Kidney (tissue), 14 donors: ENCODE data around the gene STIM1. TPM values are rescaled to one million over a fixed set of nuclear protein-coding genes. Genes with fewer than 3 reads are reported as not detected.

Source experiments
- DNase-seq, 5 donors: peaks; one replicate each; pipeline ENCODE4 v3.0.0-alpha.2; 2013 to 2020
- FAIRE-seq: peaks from 2 replicates; lab custom pipeline; 2012; peaks lifted over from hg19 to GRCh38; lab: Jason Lieb, UNC
- H3K27ac ChIP-seq, 2 donors: one replicate each; pipeline ENCODE4 v1.7.0; 2013; ENCODE audit warnings: low read depth in 2 of 2, low read length in 2 of 2, inconsistent platforms in 1 of 2
- H3K27me3 ChIP-seq: one replicate; pipeline ENCODE4 v1.7.1; 2013; ENCODE audit warnings: low read length, inconsistent platforms; ENCODE audit not compliant: control insufficient read depth, insufficient read depth
- H3K36me3 ChIP-seq, 3 donors: one replicate each; pipeline versions ENCODE4 v1.7.0 to v1.7.1; 2013; ENCODE audit warnings: low read length in 3 of 3, control low read depth in 1 of 3, inconsistent platforms in 1 of 3; ENCODE audit not compliant: insufficient read depth in 3 of 3, control insufficient read depth in 2 of 3
- H3K4me1 ChIP-seq, 3 donors: one replicate each; pipeline versions ENCODE4 v1.7.0 to v1.7.1; 2013; ENCODE audit warnings: low read length in 3 of 3, inconsistent platforms in 1 of 3, low read depth in 1 of 3; ENCODE audit not compliant: control insufficient read depth in 2 of 3, insufficient read depth in 2 of 3
- H3K4me3 ChIP-seq, 3 donors: one replicate each; pipeline versions ENCODE4 v1.7.0 to v1.8.1; 2013; ENCODE audit warnings: low read length in 3 of 3, control low read depth in 1 of 3, inconsistent platforms in 1 of 3
- H3K9ac ChIP-seq, 3 donors: one replicate each; pipeline versions ENCODE4 v1.7.0 to v1.7.1; 2013; ENCODE audit warnings: low read length in 3 of 3, control low read depth in 1 of 3, inconsistent platforms in 1 of 3
- H3K9me3 ChIP-seq, 3 donors: one replicate each; pipeline versions ENCODE4 v1.7.0 to v1.7.1; 2013; ENCODE audit warnings: low read length in 3 of 3, control low read depth in 1 of 3, inconsistent platforms in 1 of 3; ENCODE audit not compliant: control insufficient read depth in 2 of 3, insufficient read depth in 1 of 3
- CTCF ChIP-seq: IDR thresholded peaks from 3 replicates; pipeline ENCODE4 v1.5.1; 2012; ENCODE audit warnings: mild to moderate bottlenecking, moderate library complexity, borderline replicate concordance; ENCODE audit not compliant: insufficient read depth; ENCODE audit errors: extremely low read depth
- intact Hi-C: fragments of 100-400 bp; cut with DNase I; formaldehyde crosslinking; loops from one replicate; pipeline ENCODE4 v1.11.1; 2022
- polyA plus RNA-seq: library from polyadenylated mRNA; stranded (reverse); fragments of 350-450 nt; fragmentation: Illumina TruSeq; extraction: RNeasy Lipid Tissue Mini Kit (QIAGEN cat#74804); gene quantifications from one replicate; pipeline ENCODE4 v1.2.3, GENCODE V29; 2014; ENCODE audit warnings: low read depth, low replicate concordance; ENCODE audit not compliant: insufficient read depth
- total RNA-seq: library from RNA; stranded (reverse); fragmentation: NEBNext Ultra II Directional; extraction: Animal tissue kit (Norgen Biotek cat#: 25700); gene quantifications from one replicate; pipeline ENCODE4 v1.2.1, GENCODE V29; 2021
- donor health status: control.
- donor health status: control.
- donor health status: control.
- donor health status: control.
- donor health status: control.
- donor health status: DM: yes; HTN: yes; CAD: no.
- donor health status: Normal renal cell carcinoma (clear cell type).

STIM1 gene
- total and polyA plus RNA-seq, 2 donors from 2014 or later = 15.7 to 68.0 TPM

- intact Hi-C loops = no loop called here
- peaks cover 0 to 2% (median 0%) of the 10 kb centered on the region in 3 donors for H3K36me3 ChIP-seq
- FAIRE-seq (no peak), DNase-seq (peak in 1 of 5 donors; percentile 22)
- H3K9ac ChIP-seq = no peak overlapping the region
- no peaks in the 10 kb centered on the region for H3K9me3 ChIP-seq
- no peak overlapping the region for H3K4me3 ChIP-seq
- no peak for TF ChIP-seq CTCF
- no peaks in the 10 kb centered on the region for H3K27me3 ChIP-seq
- H3K4me1 ChIP-seq = no peaks in the 10 kb centered on the region
- H3K27ac ChIP-seq = no peak overlapping the region
These were observed 39.6 kb upstream of the STIM1 start for GRCh38 chr11:3815845-3816244.

- TF ChIP-seq CTCF = no peak
- H3K27ac ChIP-seq = no peak overlapping the region
- H3K36me3 ChIP-seq = peaks cover 0 to 2% (median 0%) of the 10 kb centered on the region in 3 donors
- no peak overlapping the region for H3K9ac ChIP-seq
- no peaks in the 10 kb centered on the region for H3K27me3 ChIP-seq
- H3K4me3 ChIP-seq = no peak overlapping the region
- FAIRE-seq (no peak), DNase-seq (no peak)
- no peaks in the 10 kb centered on the region for H3K9me3 ChIP-seq
- intact Hi-C loops = no loop called here
- no peaks in the 10 kb centered on the region for H3K4me1 ChIP-seq
These were observed 38.8 kb upstream of the STIM1 start for GRCh38 chr11:3816673-3817072.

DNA sequence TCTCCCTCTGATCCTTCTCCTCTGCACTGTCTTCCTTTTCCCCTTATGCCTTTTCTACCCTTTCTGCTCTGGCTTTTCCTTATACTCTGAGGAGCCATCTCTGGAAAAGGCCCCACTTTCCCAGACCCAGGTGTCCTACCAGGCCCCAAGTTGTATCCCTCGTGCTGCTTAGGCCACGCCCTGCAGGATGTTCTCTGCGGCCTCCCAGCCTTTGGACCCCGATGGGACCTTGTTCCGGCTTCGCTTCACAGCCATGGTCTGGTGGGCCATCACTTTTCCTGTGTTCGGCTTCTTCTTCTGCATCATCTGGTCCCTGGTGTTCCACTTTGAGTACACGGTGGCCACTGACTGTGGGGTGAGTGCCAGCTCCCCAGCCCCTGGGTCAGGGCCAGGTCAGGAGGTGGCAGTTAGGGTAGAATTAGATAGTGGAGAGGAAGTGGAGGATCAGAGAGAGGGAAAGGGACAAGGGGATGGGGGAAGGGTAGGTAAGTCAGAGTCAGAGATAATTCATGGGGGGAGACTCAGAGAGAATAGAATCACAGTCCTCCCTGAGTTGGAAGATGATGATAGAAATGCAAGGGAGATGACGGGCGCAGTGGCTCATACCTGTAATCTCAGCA lies 38.2 kb upstream of the STIM1 start:
- no peak overlapping the region for H3K4me3 ChIP-seq
- no peaks in the 10 kb centered on the region for H3K9me3 ChIP-seq
- no peak for TF ChIP-seq CTCF
- H3K27me3 ChIP-seq = no peaks in the 10 kb centered on the region
- peaks cover 0 to 2% (median 0%) of the 10 kb centered on the region in 3 donors for H3K36me3 ChIP-seq
- intact Hi-C loops = no loop called here
- H3K9ac ChIP-seq = no peak overlapping the region
- FAIRE-seq (no peak), DNase-seq (no peak)
- H3K4me1 ChIP-seq = no peaks in the 10 kb centered on the region
- H3K27ac ChIP-seq = no peak overlapping the region

DNA sequence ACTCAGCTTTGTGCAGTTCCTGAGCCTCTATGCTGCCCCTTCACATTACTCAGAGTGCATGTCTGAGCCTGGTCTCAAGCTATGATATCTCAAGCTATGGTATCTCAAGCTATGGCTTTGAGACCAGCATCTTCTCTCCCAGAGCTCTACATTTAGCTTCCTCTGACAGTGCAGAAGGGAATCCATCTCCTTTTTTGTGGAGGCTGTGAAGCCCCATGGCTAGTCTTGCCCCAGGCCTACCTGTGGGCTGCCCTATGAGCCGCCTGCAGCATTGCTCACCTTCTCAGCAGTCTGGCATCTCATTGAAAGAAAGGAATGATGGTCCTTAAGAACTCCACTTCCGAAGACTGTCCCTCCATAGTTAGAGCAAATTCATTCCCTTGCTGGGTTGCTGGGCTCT lies 34.5 kb upstream of the STIM1 start:
- intact Hi-C loops = no loop called here
- no peak for FAIRE-seq

More for the DNA sequence above, 34.5 kb upstream of the STIM1 start:
- H3K4me1 ChIP-seq = no peaks in the 10 kb centered on the region
- no peak overlapping the region for H3K27ac ChIP-seq
- H3K9me3 ChIP-seq = no peaks in the 10 kb centered on the region
- no peak overlapping the region for H3K4me3 ChIP-seq
- H3K9ac ChIP-seq = no peak overlapping the region
- no peak for TF ChIP-seq CTCF
- no peak for DNase-seq
- H3K36me3 ChIP-seq = peaks cover 0 to 2% (median 0%) of the 10 kb centered on the region in 3 donors
- H3K27me3 ChIP-seq = no peaks in the 10 kb centered on the region
